Prostate gland (tissue), 2 donors: ENCODE data around the gene C4orf50. TPM values are rescaled to one million over a fixed set of nuclear protein-coding genes. Genes with fewer than 3 reads are reported as not detected.

Source experiments
- DNase-seq: peaks from one replicate; pipeline ENCODE4 v3.0.0-alpha.2; 2019; ENCODE audit warnings: low spot score
- H3K27ac ChIP-seq, 2 donors: fragments of 200-600 bp; sonication (generic); 2 replicates each; pipeline ENCODE4 v1.5.1; 2017 to 2019
- H3K27me3 ChIP-seq: fragments of 200-600 bp; sonication (generic); replicated peaks from 2 replicates; pipeline ENCODE4 v1.5.1; 2019; ENCODE audit not compliant: insufficient read depth
- H3K36me3 ChIP-seq, 2 donors: fragments of 200-600 bp; sonication (generic); 1 replicate in 1 of 2; 2 replicates in 1 of 2; pipeline versions ENCODE4 v1.5.1 to v1.8.1; 2017 to 2019
- H3K4me1 ChIP-seq: fragments of 200-600 bp; sonication (generic); replicated peaks from 2 replicates; pipeline ENCODE4 v1.5.1; 2019
- H3K4me3 ChIP-seq, 2 donors: fragments of 200-600 bp; sonication (generic); 2 replicates each; pipeline ENCODE4 v1.5.1; 2017 to 2019
- H3K9me3 ChIP-seq: fragments of 200-600 bp; sonication (generic); 2 replicates; pipeline ENCODE4 v1.5.1; 2017
- POLR2A ChIP-seq: fragments of 450-650 bp; IDR thresholded peaks from one replicate; pipeline ENCODE4 v1.6.1; 2016; ENCODE audit warnings: antibody characterized with exemption, mild to moderate bottlenecking
- POLR2AphosphoS5 ChIP-seq: sonication (generic); formaldehyde crosslinking; IDR thresholded peaks from one replicate; pipeline ENCODE4 v1.6.1; 2017; ENCODE audit warnings: antibody characterized with exemption
- WGBS: methylation state at CpG from one replicate; pipeline ENCODE4 v1.1.5; 2018; 5-methylcytosine and 5-hydroxymethylcytosine counted together
- intact Hi-C: fragments of 100-400 bp; cut with DNase I; formaldehyde crosslinking; loops from one replicate; pipeline ENCODE4 v1.14.2; 2022
- total RNA-seq, 2 donors: library from RNA; depleted of rRNA; stranded (reverse); fragments of >200 nt; gene quantifications; one replicate each; pipeline ENCODE4 v1.1.0, GENCODE V29; 2016
- TF ChIP-seq, protein P1 (sequence below), 4 experiments: fragments of 200-600 bp in 2 of 4; fragments of 450-650 bp in 2 of 4; sonication (generic) in 2 of 4; IDR thresholded peaks; 1 replicate in 3 of 4; 2 replicates in 1 of 4; pipeline ENCODE4 v1.5.1; 2016 to 2019; ENCODE audit warnings: antibody characterized with exemption in 4 of 4, mild to moderate bottlenecking in 2 of 4, moderate library complexity in 2 of 4

Gene C4orf50
- total RNA-seq, 2 donors from 2014 or later = 0.87 to 2.8 TPM

DNA sequence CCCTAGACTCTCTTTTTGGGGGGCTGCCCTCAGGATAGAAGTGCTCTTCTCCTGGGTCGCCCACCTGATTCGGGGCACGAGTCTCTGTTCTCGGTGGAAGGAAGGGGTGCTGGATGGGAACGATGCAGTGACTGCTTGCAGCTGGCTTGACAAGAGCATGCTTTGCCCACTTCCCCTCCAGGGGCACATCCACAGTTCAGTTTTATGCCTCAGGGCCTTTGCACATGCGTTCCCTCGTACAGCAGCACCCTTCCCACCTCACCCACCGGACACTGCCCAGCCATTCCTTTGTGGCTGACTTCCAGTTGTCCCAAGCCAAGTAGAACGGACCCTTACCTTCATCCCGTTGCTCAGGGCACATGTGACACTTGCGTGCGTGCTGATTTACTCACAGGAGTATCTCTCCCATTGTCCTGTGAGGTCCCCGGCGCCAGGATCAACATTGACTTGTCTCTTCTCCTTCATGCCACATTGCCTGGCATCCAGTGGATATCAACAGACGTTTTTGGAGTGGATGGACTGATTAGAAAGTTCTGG lies 60.0 kb downstream of the C4orf50 start:
- Histone ChIP-seq H3K9me3 (no peaks in the 10 kb centered on the region), H3K27ac (no peak overlapping the region), H3K36me3 (no peaks in the 10 kb centered on the region), H3K27me3 (no peaks in the 10 kb centered on the region), H3K4me1 (no peaks in the 10 kb centered on the region), H3K4me3 (no peak overlapping the region)
- intact Hi-C loops = no loop called here
- TF ChIP-seq POLR2AphosphoS5 (no peak), POLR2A (no peak)
- TF ChIP-seq, protein P1, sequence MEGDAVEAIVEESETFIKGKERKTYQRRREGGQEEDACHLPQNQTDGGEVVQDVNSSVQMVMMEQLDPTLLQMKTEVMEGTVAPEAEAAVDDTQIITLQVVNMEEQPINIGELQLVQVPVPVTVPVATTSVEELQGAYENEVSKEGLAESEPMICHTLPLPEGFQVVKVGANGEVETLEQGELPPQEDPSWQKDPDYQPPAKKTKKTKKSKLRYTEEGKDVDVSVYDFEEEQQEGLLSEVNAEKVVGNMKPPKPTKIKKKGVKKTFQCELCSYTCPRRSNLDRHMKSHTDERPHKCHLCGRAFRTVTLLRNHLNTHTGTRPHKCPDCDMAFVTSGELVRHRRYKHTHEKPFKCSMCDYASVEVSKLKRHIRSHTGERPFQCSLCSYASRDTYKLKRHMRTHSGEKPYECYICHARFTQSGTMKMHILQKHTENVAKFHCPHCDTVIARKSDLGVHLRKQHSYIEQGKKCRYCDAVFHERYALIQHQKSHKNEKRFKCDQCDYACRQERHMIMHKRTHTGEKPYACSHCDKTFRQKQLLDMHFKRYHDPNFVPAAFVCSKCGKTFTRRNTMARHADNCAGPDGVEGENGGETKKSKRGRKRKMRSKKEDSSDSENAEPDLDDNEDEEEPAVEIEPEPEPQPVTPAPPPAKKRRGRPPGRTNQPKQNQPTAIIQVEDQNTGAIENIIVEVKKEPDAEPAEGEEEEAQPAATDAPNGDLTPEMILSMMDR (IDR thresholded peaks at IDR 0.05) = no peak
- WGBS = 90% methylated on average over 15 of the region's 15 CpGs
- no peak for DNase-seq

DNA sequence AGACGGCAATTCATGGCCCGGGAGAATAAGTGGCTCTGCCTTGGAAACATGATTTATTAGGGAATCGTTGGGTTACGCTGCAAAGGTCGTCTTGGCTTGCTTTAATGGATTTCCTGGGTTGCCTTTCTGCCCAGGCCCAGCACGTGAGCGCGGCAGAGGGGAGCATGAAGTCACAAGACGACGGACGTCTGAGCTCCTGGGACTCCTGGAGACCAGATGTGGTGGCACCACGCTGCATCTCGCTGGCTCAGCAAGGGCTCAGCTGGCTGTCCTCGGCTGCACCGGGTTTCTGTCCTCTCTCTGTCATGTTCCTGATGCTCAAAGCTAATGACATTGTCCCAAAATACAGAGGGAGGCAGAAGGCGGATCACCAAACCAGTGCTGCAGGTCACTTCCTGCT lies 61.2 kb downstream of the C4orf50 start:
- H3K36me3 ChIP-seq = no peaks in the 10 kb centered on the region
- no peak for DNase-seq
- intact Hi-C loops = no loop called here
- TF ChIP-seq POLR2A (no peak), POLR2AphosphoS5 (no peak)
- TF ChIP-seq, protein P1 (IDR thresholded peaks at IDR 0.05) = no peak
- H3K9me3 ChIP-seq = no peaks in the 10 kb centered on the region
- WGBS = 65% methylated on average over 16 of the region's 16 CpGs
- peaks cover 2% of the 10 kb centered on the region for H3K27me3 ChIP-seq
- H3K27ac ChIP-seq = no peak overlapping the region
- no peak overlapping the region for H3K4me3 ChIP-seq
- H3K4me1 ChIP-seq = no peaks in the 10 kb centered on the region

DNA sequence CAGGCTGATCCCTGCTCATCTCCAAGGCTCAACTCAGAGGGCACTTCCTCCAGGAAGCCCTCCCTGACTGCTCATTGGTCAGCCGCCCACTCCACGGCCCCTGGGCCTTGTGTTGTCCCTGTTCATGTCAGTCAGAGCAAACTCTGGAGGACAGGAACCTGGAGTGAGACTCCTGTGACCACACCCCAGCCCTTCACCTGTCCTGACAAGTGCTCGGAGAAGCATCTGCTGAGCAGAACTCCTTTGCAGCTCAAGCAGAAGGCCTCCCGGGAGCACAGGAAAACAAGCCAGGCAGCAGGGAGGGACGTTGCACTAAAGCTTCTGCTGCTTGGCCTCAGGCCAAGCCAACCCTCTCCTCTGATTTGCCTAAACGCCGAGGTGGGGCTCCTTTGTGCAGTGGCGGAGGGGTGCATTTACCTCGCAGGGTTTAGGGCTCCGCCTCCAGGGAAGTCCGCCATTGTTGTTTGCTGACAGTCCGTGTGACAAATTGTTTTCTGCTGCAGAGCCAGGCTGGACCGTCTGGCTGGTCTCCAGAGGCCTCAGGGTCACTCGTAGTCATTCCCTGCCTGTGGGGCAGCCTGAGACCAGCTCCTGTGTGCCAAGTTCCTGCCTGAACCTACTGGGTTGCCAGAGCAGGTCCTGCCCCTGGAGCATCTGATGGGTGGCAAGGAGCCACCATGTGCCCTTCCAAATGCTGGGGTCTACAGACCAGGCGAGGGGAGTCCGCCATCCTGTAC lies 61.8 kb downstream of the C4orf50 start:
- no peak for DNase-seq
- no peaks in the 10 kb centered on the region for H3K36me3 ChIP-seq
- WGBS = 25% methylated on average over 16 of the region's 16 CpGs
- no peak for TF ChIP-seq POLR2AphosphoS5
- no peak for TF ChIP-seq POLR2A
- TF ChIP-seq, protein P1 (IDR thresholded peaks at IDR 0.05) = no peak
- no peak overlapping the region for H3K4me3 ChIP-seq
- H3K9me3 ChIP-seq = no peaks in the 10 kb centered on the region
- no peaks in the 10 kb centered on the region for H3K4me1 ChIP-seq
- no peak overlapping the region for H3K27ac ChIP-seq
- H3K27me3 ChIP-seq = peaks cover 3% of the 10 kb centered on the region
- intact Hi-C loops = no loop called here

DNA sequence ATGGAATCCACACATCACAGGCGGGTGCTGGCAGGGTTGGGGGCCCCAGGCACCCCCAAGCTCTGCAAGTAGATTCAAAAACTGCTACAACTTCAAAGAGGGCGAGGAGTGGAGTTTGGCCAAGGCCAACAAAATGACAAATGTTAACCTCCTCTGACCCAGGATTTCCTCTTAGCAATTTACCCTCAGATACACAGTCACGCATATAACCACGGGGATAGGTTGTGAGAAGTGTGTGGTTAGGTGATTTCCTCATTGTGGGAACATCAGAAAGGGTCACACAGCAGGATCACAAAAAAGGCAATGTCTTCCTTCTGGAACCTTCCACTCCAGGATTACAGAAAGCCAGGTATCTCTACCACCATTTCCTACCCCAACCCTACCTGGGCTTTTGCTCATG lies 62.4 kb downstream of the C4orf50 start:
- Histone ChIP-seq H3K36me3 (no peaks in the 10 kb centered on the region), H3K27me3 (peaks cover 3% of the 10 kb centered on the region), H3K4me1 (no peaks in the 10 kb centered on the region), H3K27ac (no peak overlapping the region), H3K4me3 (no peak overlapping the region), H3K9me3 (no peaks in the 10 kb centered on the region)
- WGBS = 46% methylated on average over 4 of the region's 4 CpGs
- TF ChIP-seq POLR2AphosphoS5 (no peak), POLR2A (no peak)
- TF ChIP-seq, protein P1 (IDR thresholded peaks at IDR 0.05) = no peak
- intact Hi-C loops = no loop called here
- no peak for DNase-seq

DNA sequence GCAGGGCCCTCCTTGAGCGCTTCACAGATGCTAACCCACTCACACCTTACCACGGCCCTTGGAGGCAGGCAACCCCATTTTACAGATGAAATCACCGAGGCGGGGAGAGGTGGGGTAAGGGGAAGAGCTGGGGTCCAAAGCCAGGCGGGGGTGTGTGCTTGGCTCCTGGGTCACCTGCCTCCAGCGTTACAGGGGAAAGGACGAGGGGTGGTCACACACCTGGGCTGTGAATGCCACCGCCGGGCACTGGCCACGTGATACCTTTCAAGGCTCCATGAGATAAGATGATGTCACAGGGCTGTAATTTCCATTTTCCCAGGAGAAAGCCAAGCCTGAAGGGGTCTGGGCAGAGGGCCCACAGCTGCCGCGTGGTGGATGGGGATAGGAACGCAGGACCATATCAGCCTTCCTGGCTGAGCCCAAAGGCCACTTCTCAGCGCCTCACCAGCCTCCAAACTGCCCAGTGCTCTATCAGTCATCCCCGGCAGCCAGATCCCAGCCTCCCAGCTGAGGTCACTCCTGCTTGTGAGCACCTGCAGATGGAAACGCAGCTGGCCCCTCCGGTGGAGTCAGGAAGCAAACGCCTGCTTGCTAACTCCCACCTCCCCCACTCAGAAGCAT lies 62.9 kb downstream of the C4orf50 start:
- TF ChIP-seq POLR2AphosphoS5 = no peak
- TF ChIP-seq, protein P1 (IDR thresholded peaks at IDR 0.05) = no peak
- TF ChIP-seq POLR2A = no peak
- DNase-seq = no peak
- no peak overlapping the region for H3K27ac ChIP-seq

More for the DNA sequence above, 62.9 kb downstream of the C4orf50 start:
- no peaks in the 10 kb centered on the region for H3K36me3 ChIP-seq
- H3K4me1 ChIP-seq = no peaks in the 10 kb centered on the region
- H3K9me3 ChIP-seq = no peaks in the 10 kb centered on the region
- no peak overlapping the region for H3K4me3 ChIP-seq
- peaks cover 3% of the 10 kb centered on the region for H3K27me3 ChIP-seq
- WGBS = 58% methylated on average over 16 of the region's 18 CpGs
- intact Hi-C loops = no loop called here
